Nephron (organoid): ENCODE data around the gene UFC1.
"Not testable (repeated sequence)": the region's sequence is repeated elsewhere in the genome, so short reads cannot be mapped to it uniquely, and the experiment has no call there.

Source experiments
- H3K27ac Mint-ChIP-seq, 3 experiments: 2 replicates each; pipeline ENCODE4 v1.8.0; 2020; ENCODE audit warnings: mixed read lengths in 3 of 3, mild to moderate bottlenecking in 2 of 3, moderate library complexity in 1 of 3
- H3K27me3 Mint-ChIP-seq: 2 replicates; pipeline ENCODE4 v1.8.0; 2021; ENCODE audit warnings: low read depth, mild to moderate bottlenecking, moderate library complexity, mixed read lengths
- H3K36me3 Mint-ChIP-seq: 2 replicates; pipeline ENCODE4 v1.8.0; 2020; ENCODE audit warnings: low read depth, mixed read lengths
- H3K4me1 Mint-ChIP-seq: 2 replicates; pipeline ENCODE4 v1.8.0; 2020; ENCODE audit warnings: mixed read lengths
- H3K4me3 Mint-ChIP-seq, 3 experiments: 2 replicates each; pipeline ENCODE4 v1.8.0; 2020; ENCODE audit warnings: mild to moderate bottlenecking in 3 of 3, mixed read lengths in 3 of 3, moderate library complexity in 2 of 3
- H3K9me3 Mint-ChIP-seq: 2 replicates; pipeline ENCODE4 v1.8.0; 2020; ENCODE audit warnings: mixed read lengths
- CTCF ChIP-seq, 3 experiments: fragments of 200-600 bp; sonication (generic); IDR thresholded peaks; one replicate each; pipeline ENCODE4 v1.5.0; 2021; ENCODE audit warnings: antibody characterized with exemption in 3 of 3; ENCODE audit not compliant: unreplicated experiment in 3 of 3

UFC1 gene

GRCh38 chr1:161115132-161115711, 38.6 kb upstream of the UFC1 start:
- H3K4me1 Mint-ChIP-seq, result peaks cover 41% of the 10 kb centered on the region
- H3K27ac Mint-ChIP-seq, result peak overlapping the region in 1 of 3 experiments; percentile 50
- no peak for TF ChIP-seq CTCF (IDR thresholded peaks at IDR 0.05; ENCODE audit: unreplicated experiment in 3 of 3)
- no peaks in the 10 kb centered on the region for H3K27me3 Mint-ChIP-seq
- H3K36me3 Mint-ChIP-seq, result peaks cover 10% of the 10 kb centered on the region
- no peaks in the 10 kb centered on the region for H3K9me3 Mint-ChIP-seq
- H3K4me3 Mint-ChIP-seq, result peak overlapping the region; percentile 95 to 98 (median 97)

- not testable (repeated sequence) for H3K9me3 Mint-ChIP-seq, H3K27ac Mint-ChIP-seq, H3K27me3 Mint-ChIP-seq
- peak overlapping the region; percentile 95 to 98 (median 97) for H3K4me3 Mint-ChIP-seq
- peaks cover 14% of the 10 kb centered on the region for H3K36me3 Mint-ChIP-seq
- peaks cover 43% of the 10 kb centered on the region for H3K4me1 Mint-ChIP-seq
Observed at GRCh38 chr1:161115961-161116360, 37.8 kb upstream of the UFC1 start.

GRCh38 chr1:161117759-161118581, 35.8 kb upstream of the UFC1 start, which contains the start of the genes NIT1 and PFDN2:
TSS of gene NIT1 (plus strand) at chr1:161118105. CDS start at chr1:161118177, 72 bp downstream.
TSS of gene PFDN2 (minus strand) at chr1:161118037. CDS start at chr1:161118026, 11 bp downstream.
- no peak for TF ChIP-seq CTCF (IDR thresholded peaks at IDR 0.05; ENCODE audit: unreplicated experiment in 3 of 3)
- Mint-ChIP-seq H3K27me3 (no peaks in the 10 kb centered on the region), H3K4me1 (peaks cover 43% of the 10 kb centered on the region)

GRCh38 chr1:161119092-161119903, 34.5 kb upstream of the UFC1 start:
- H3K9me3 Mint-ChIP-seq, result no peaks in the 10 kb centered on the region
- TF ChIP-seq CTCF (IDR thresholded peaks at IDR 0.05; ENCODE audit: unreplicated experiment in 3 of 3), result peak; percentile 31 to 46 (median 40)
- no peaks in the 10 kb centered on the region for H3K27me3 Mint-ChIP-seq
- H3K27ac Mint-ChIP-seq, result peak overlapping the region; percentile 67 to 92 (median 83)
- H3K4me1 Mint-ChIP-seq, result peaks cover 43% of the 10 kb centered on the region
- H3K36me3 Mint-ChIP-seq, result peaks cover 45% of the 10 kb centered on the region
- H3K4me3 Mint-ChIP-seq, result peak overlapping the region; percentile 95 to 98 (median 97)

More at GRCh38 chr1:161117759-161118581, 35.8 kb upstream of the UFC1 start, which contains the start of the genes NIT1 and PFDN2:
- Mint-ChIP-seq H3K4me3 (peak within 1 kb of the TSS; percentile 95 to 98 (median 97)), H3K9me3 (no peaks in the 10 kb centered on the region), H3K27ac (peak within 1 kb of the TSS; percentile 67 to 92 (median 83)), H3K36me3 (peaks cover 32% of the 10 kb centered on the region)

GRCh38 chr1:161121042-161121650, 32.6 kb upstream of the UFC1 start:
- Mint-ChIP-seq H3K9me3 (no peaks in the 10 kb centered on the region), H3K36me3 (peaks cover 55% of the 10 kb centered on the region), H3K27ac (peak overlapping the region in 1 of 3 experiments; percentile 76), H3K4me3 (peak overlapping the region in 2 of 3 experiments; percentile 24 to 29), H3K27me3 (no peaks in the 10 kb centered on the region), H3K4me1 (peaks cover 38% of the 10 kb centered on the region)
- TF ChIP-seq CTCF (IDR thresholded peaks at IDR 0.05; ENCODE audit: unreplicated experiment in 3 of 3), result no peak
